ENCODE data around the gene DDAH1.

Gene DDAH1

DNA sequence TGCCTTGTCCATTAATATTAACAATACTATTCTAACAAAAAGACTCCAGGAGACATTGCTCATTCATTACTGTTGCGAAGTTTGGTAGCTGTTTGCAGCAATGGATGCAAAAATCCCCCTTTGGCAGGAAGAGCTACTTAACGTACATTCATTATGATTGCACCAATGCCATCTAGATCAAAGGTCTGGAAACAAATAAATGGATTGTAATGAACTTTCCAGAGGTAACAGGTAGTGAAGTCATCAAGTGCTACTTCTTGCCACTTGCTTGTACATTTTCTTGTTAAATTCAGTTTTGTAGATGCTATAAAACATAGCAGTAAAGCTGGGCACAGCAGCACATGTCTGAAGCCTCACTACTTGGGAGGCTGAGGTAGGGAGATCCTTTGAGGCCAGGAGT is 93.9 kb downstream of the DDAH1 start:
- DNase-seq (ENCODE audit: insufficient read length, low spot score) (no peak), FAIRE-seq (no peak)
- no peak for TF ChIP-seq CTCF (IDR thresholded peaks at IDR 0.05; ENCODE audit: insufficient read depth, missing control alignments)

- no peak for FAIRE-seq
- TF ChIP-seq CTCF (IDR thresholded peaks at IDR 0.05; ENCODE audit: insufficient read depth, missing control alignments), result no peak
Observed at GRCh38 chr1:85368073-85368770, 96.7 kb downstream of the DDAH1 start.

GRCh38 chr1:85366391-85367170 is 98.4 kb downstream of the DDAH1 start:
- FAIRE-seq, result no peak
- DNase-seq (ENCODE audit: insufficient read length, low spot score), result no peak

More at GRCh38 chr1:85368073-85368770, 96.7 kb downstream of the DDAH1 start:
- no peak for DNase-seq (ENCODE audit: insufficient read length, low spot score)

DNA sequence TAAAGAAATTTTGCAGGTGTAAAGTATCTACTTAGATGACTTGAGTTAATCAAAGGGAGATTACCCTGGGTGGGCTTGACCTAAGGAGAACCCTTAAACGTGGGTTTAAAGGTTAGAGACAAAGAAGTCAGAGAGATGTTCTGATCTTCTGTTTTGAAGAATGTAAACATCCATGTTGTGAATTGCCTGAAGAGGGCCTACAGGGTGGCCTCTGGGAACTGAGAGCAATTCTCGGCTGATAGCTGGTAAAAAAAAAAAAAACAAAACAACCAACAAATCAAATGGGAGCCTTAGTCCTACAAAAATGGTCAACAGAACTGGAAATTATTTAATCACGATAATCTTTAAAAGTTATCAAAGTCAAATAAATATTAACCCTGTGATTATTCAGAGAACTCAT is 99.1 kb downstream of the DDAH1 start:
- FAIRE-seq (no peak), DNase-seq (ENCODE audit: insufficient read length, low spot score) (no peak)
- no peak for TF ChIP-seq CTCF (IDR thresholded peaks at IDR 0.05; ENCODE audit: insufficient read depth, missing control alignments)

More at GRCh38 chr1:85366391-85367170, 98.4 kb downstream of the DDAH1 start:
- no peak for TF ChIP-seq CTCF (IDR thresholded peaks at IDR 0.05; ENCODE audit: insufficient read depth, missing control alignments)

GRCh38 chr1:85363521-85363920 is 101.4 kb downstream of the DDAH1 start:
- no peak for TF ChIP-seq CTCF (IDR thresholded peaks at IDR 0.05; ENCODE audit: insufficient read depth, missing control alignments)
- no peak for DNase-seq (ENCODE audit: insufficient read length, low spot score)
- no peak for FAIRE-seq

- no peak for TF ChIP-seq CTCF (IDR thresholded peaks at IDR 0.05; ENCODE audit: insufficient read depth, missing control alignments)
- DNase-seq (ENCODE audit: insufficient read length, low spot score) (no peak), FAIRE-seq (no peak)
Observed at GRCh38 chr1:85363092-85363491, 101.9 kb downstream of the DDAH1 start.

Data from D721Med (cell line).